Activated CD8-positive, alpha-beta T cell treated with anti-CD3 and anti-CD28 coated beads for 36 hours (primary cell): Measurements from ENCODE around the gene ZNF672. TPM values are rescaled to one million over a fixed set of nuclear protein-coding genes. Genes with fewer than 3 reads are reported as not detected.

ENCODE experiments used
- ATAC-seq: fragments of 200-7000 bp; cut with Tn5 transposase; one replicate; pipeline ENCODE4 v1.10.0; 2021; ENCODE audit warnings: mild to moderate bottlenecking, moderate library complexity
- CTCF ChIA-PET: fragments of 350-600 bp; sonication (Branson Sonifier 250); formaldehyde crosslinking; loops from one replicate; lab custom pipeline; 2021; ENCODE audit warnings: antibody characterized with exemption; lab: Charles Lee
- POLR2A ChIA-PET: fragments of 350-600 bp; sonication (Branson Sonifier 250); formaldehyde crosslinking; loops from one replicate; lab custom pipeline; 2021; ENCODE audit warnings: antibody characterized with exemption; lab: Charles Lee
- DNase-seq: peaks from one replicate; pipeline ENCODE4 v3.0.0-alpha.2; 2020
- H3K27ac Mint-ChIP-seq: one replicate; pipeline ENCODE4 v1.8.0; 2021; ENCODE audit warnings: mild to moderate bottlenecking, mixed read lengths
- H3K27me3 Mint-ChIP-seq: one replicate; pipeline ENCODE4 v1.8.0; 2021; ENCODE audit warnings: mixed read lengths
- H3K36me3 Mint-ChIP-seq: one replicate; pipeline ENCODE4 v1.8.0; 2021; ENCODE audit warnings: low read depth, mixed read lengths
- H3K4me1 Mint-ChIP-seq: one replicate; pipeline ENCODE4 v1.8.0; 2021; ENCODE audit warnings: low read depth, mixed read lengths
- H3K4me3 Mint-ChIP-seq: one replicate; pipeline ENCODE4 v1.8.0; 2021; ENCODE audit warnings: mild to moderate bottlenecking, moderate library complexity, mixed read lengths
- H3K9me3 Mint-ChIP-seq: one replicate; pipeline ENCODE4 v1.8.0; 2021; ENCODE audit warnings: mixed read lengths
- CTCF ChIP-seq: fragments of 200-600 bp; IDR thresholded peaks from one replicate; pipeline ENCODE4 v1.8.0; 2022; ENCODE audit warnings: antibody characterized with exemption, mild to moderate bottlenecking
- intact Hi-C: fragments of 100-400 bp; cut with micrococcal nuclease; formaldehyde crosslinking; loops from one replicate; pipeline ENCODE4 v1.10.0; 2022
- total RNA-seq, 2 experiments: library from RNA; stranded (reverse); gene quantifications; one replicate each; pipeline ENCODE4 v1.2.3, GENCODE V29; 2021

ZNF672 gene
- total RNA-seq, 2 experiments from 2014 or later, result 43.8 to 45.1 TPM

GRCh38 chr1:248808876-248809275 is 29.1 kb upstream of the ZNF672 start:
- DNase-seq (no peak), ATAC-seq (no peak)
- Mint-ChIP-seq H3K27me3 (peaks cover 6% of the 10 kb centered on the region), H3K36me3 (peaks cover 16% of the 10 kb centered on the region), H3K4me1 (peaks cover 11% of the 10 kb centered on the region), H3K27ac (no peak overlapping the region), H3K4me3 (no peak overlapping the region), H3K9me3 (no peaks in the 10 kb centered on the region)
- CTCF ChIA-PET, result interaction anchor here (7.5 kb wide), 1 partner anchor 188 kb away, joined by 89 read pairs; no protein-coding TSS in a partner anchor
- intact Hi-C loops, result no loop called here
- no peak for TF ChIP-seq CTCF
- POLR2A ChIA-PET, result no interaction called here

DNA sequence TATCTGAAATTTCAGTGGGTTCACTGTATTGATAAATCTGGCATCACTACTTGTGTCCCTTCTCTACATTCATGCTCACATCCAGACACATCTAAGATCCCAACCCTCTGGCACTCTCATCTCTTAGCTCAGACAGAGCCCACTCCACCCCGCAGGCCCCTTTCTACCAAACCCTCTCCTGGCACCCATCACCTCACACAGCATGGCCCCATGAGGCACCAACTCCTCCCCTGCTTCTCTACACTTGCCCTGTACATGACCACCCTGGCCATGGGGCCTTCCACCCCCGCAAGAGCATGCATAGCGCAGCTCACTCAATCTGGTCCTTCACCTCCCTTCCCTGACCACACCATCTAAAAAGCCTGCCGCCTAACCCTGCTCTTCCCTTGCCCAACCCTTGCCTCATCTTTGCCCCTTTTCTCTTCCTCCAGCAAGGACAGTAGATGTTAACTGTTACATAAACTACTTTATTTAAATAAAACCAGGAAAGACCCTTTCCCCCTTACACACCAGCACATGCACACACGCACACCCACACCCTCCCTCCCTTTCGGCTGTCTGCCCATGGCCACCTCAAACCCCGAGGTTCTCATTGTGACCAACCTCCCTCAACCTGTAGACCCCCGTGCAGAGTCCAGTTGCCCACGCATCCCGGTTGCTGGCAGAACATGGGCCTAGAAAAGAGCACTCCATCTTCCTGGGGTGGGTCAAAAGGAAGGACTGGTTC is 27.9 kb upstream of the ZNF672 start:
- peaks cover 3% of the 10 kb centered on the region for H3K27me3 Mint-ChIP-seq
- peaks cover 3% of the 10 kb centered on the region for H3K4me1 Mint-ChIP-seq
- H3K27ac Mint-ChIP-seq, result peak overlapping the region; percentile 26
- H3K36me3 Mint-ChIP-seq, result peaks cover 23% of the 10 kb centered on the region
- ATAC-seq (no peak), DNase-seq (no peak)
- TF ChIP-seq CTCF, result no peak
- ChIA-PET POLR2A (no interaction called here), CTCF (interaction anchor here (1.2 to 7.5 kb wide), 2 partner anchors 116 to 190 kb away, joined by 3 to 89 read pairs; no protein-coding TSS in a partner anchor)
- H3K4me3 Mint-ChIP-seq, result no peak overlapping the region
- H3K9me3 Mint-ChIP-seq, result no peaks in the 10 kb centered on the region
- intact Hi-C loops, result no loop called here

DNA sequence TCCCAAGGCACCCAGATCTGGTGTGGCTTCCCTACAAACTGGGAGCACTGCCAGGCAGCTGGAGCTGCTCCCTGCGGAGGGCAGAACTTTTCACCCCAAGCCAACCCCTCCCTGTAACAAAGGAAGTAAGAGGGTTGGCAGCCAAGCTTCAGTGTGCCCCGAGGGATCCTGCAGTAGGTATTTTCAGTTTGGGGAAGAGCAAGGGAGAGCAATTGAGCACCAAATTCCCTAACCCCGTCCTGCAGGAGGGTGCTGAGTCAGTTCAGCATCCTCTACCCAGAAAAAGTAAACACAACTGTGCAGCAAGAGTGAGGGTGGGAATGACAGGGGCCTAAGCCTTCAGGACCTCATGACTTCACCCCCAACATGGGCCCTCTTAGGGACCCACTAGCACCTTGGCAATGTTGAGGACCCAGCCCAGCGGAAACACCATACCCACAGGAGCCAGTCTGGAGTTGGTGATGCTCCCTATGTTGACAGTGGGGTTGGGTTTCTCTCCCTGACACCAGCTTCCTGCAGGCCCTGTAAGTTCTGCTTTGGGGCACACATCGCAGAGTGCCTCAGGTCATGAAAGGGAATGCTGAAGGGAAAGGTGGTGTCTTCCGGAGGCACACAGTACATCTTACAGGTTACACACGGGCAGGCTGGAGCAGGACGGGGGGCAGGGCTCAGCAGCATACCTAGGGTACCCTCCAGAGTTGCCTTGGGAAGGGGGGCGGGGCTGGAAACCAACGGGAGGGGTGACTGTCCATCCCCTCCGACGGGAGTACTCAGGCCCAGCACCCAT is 27.1 kb upstream of the ZNF672 start:
- no peaks in the 10 kb centered on the region for H3K9me3 Mint-ChIP-seq
- no peak for TF ChIP-seq CTCF
- H3K36me3 Mint-ChIP-seq, result peaks cover 25% of the 10 kb centered on the region
- H3K27ac Mint-ChIP-seq, result no peak overlapping the region
- no peaks in the 10 kb centered on the region for H3K27me3 Mint-ChIP-seq
- CTCF ChIA-PET, result interaction anchor here (1.2 to 7.5 kb wide), 2 partner anchors 116 to 190 kb away, joined by 3 to 89 read pairs; no protein-coding TSS in a partner anchor
- POLR2A ChIA-PET, result no interaction called here
- DNase-seq (no peak), ATAC-seq (no peak)
- H3K4me1 Mint-ChIP-seq, result no peaks in the 10 kb centered on the region
- intact Hi-C loops, result no loop called here
- no peak overlapping the region for H3K4me3 Mint-ChIP-seq

- Mint-ChIP-seq H3K9me3 (no peaks in the 10 kb centered on the region), H3K27me3 (no peaks in the 10 kb centered on the region), H3K36me3 (peaks cover 25% of the 10 kb centered on the region), H3K4me3 (no peak overlapping the region), H3K4me1 (peaks cover 5% of the 10 kb centered on the region), H3K27ac (no peak overlapping the region)
- ATAC-seq, result peak; percentile 45
- intact Hi-C loops, result no loop called here
- ChIA-PET CTCF (no interaction called here), POLR2A (no interaction called here)
- DNase-seq, result no peak
- no peak for TF ChIP-seq CTCF
Measured at GRCh38 chr1:248811514-248812490, 26.2 kb upstream of the ZNF672 start.
